Endothelial cell of umbilical vein (primary cell): ENCODE measurements around the gene CCNG1. TPM values are rescaled to one million over a fixed set of nuclear protein-coding genes. Genes with fewer than 3 reads are reported as not detected.

ENCODE experiments used
- BruUV-seq: library from RNA; stranded (reverse); fragments of 400-500 nt; replicated peaks from 2 replicates; lab custom pipeline; 2021; lab: Mats Ljungman, UMichigan
- CTCF ChIA-PET: fragments of 300-600, 350-600 bp; sonication (Branson Sonifier 250); formaldehyde crosslinking; loops from one replicate; lab custom pipeline; 2021; ENCODE audit warnings: antibody characterized with exemption, inconsistent platforms; lab: Charles Lee
- POLR2A ChIA-PET: fragments of 300-600, 350-600 bp; sonication (Branson Sonifier 250); formaldehyde crosslinking; loops from one replicate; lab custom pipeline; 2021; ENCODE audit warnings: antibody characterized with exemption, inconsistent platforms; lab: Charles Lee
- DNase-seq: peaks from one replicate; pipeline ENCODE4 v3.0.0-alpha.2; 2011; ENCODE audit warnings: low read depth, low spot score
- FAIRE-seq: peaks from 2 replicates; lab custom pipeline; 2011; peaks lifted over from hg19 to GRCh38; lab: Jason Lieb, UNC
- H2AFZ ChIP-seq: 2 replicates; pipeline ENCODE4 v1.6.0; 2012; ENCODE audit warnings: low read depth, low read length, control low read depth, inconsistent platforms
- H3K27ac ChIP-seq: 2 replicates; pipeline ENCODE4 v1.5.1; 2011; ENCODE audit warnings: low read depth, mild to moderate bottlenecking, control low read depth, low read length, moderate library complexity; ENCODE audit not compliant: insufficient read depth
- H3K27me3 ChIP-seq, 2 experiments: 2 replicates each; pipeline versions ENCODE4 v1.6.0 to v1.6.1; 2011; ENCODE audit warnings: low read length in 2 of 2, mixed read lengths in 1 of 2; ENCODE audit not compliant: control insufficient read depth in 2 of 2, insufficient read depth in 2 of 2
- H3K36me3 ChIP-seq, 2 experiments: 2 replicates in 1 of 2; 3 replicates in 1 of 2; pipeline ENCODE4 v1.5.1; 2011; ENCODE audit warnings: low read length in 2 of 2, mild to moderate bottlenecking in 1 of 2, moderate library complexity in 1 of 2; ENCODE audit not compliant: control insufficient read depth in 2 of 2, insufficient read depth in 2 of 2; ENCODE audit errors: extremely low read depth in 1 of 2
- H3K4me1 ChIP-seq: 3 replicates; pipeline ENCODE4 v1.5.1; 2011; ENCODE audit warnings: mild to moderate bottlenecking, low read length; ENCODE audit not compliant: control insufficient read depth, insufficient read depth; ENCODE audit errors: extremely low read depth
- H3K4me2 ChIP-seq: 2 replicates; pipeline ENCODE4 v1.6.1; 2011; ENCODE audit warnings: low read length, control low read depth, mixed read lengths; ENCODE audit not compliant: insufficient read depth
- H3K4me3 ChIP-seq, 3 experiments: fragments of 200-600 bp in 1 of 3; sonication (generic), shearing (Covaris generic) in 1 of 3; replicated peaks in 1 of 3; 2 replicates each; pipeline ENCODE4 v1.5.1; 2011 to 2016; ENCODE audit warnings: control low read depth in 3 of 3, low read length in 3 of 3, mild to moderate bottlenecking in 2 of 3, inconsistent platforms in 1 of 3, low read depth in 1 of 3, moderate library complexity in 1 of 3; ENCODE audit not compliant: insufficient read depth in 1 of 3
- H3K79me2 ChIP-seq: 2 replicates; pipeline ENCODE4 v1.6.0; 2012; ENCODE audit warnings: low read length, inconsistent platforms; ENCODE audit not compliant: control insufficient read depth, insufficient read depth
- H3K9ac ChIP-seq: replicated peaks from 2 replicates; pipeline ENCODE3; 2011; ENCODE audit warnings: low read length, control low read depth; ENCODE audit not compliant: insufficient read depth; ENCODE audit errors: extremely low read depth
- H3K9me1 ChIP-seq: replicated peaks from 3 replicates; pipeline ENCODE4 v1.6.0; 2011; ENCODE audit warnings: mild to moderate bottlenecking, low read length; ENCODE audit not compliant: control insufficient read depth, insufficient read depth; ENCODE audit errors: extremely low read depth
- H3K9me3 ChIP-seq: replicated peaks from 2 replicates; pipeline ENCODE4 v1.5.1; 2012; ENCODE audit warnings: low read length, inconsistent platforms; ENCODE audit not compliant: control insufficient read depth, insufficient read depth
- H4K20me1 ChIP-seq: replicated peaks from 2 replicates; pipeline ENCODE3; 2011; ENCODE audit warnings: mild to moderate bottlenecking, low read length; ENCODE audit not compliant: control insufficient read depth, insufficient read depth; ENCODE audit errors: extremely low read depth
- CTCF ChIP-seq, 2 donors: IDR thresholded peaks; 1 replicate in 1 of 2; 2 replicates in 1 of 2; pipeline ENCODE4 v1.5.1; 2011; ENCODE audit warnings: low read length in 2 of 2, mild to moderate bottlenecking in 2 of 2, moderate library complexity in 2 of 2, control low read depth in 1 of 2, inconsistent platforms in 1 of 2, low read depth in 1 of 2; ENCODE audit not compliant: insufficient read depth in 1 of 2; ENCODE audit errors: extremely low read depth in 1 of 2
- EZH2 ChIP-seq: IDR thresholded peaks from 2 replicates; pipeline ENCODE4 v1.6.1; 2012; ENCODE audit warnings: borderline replicate concordance, low read depth, mild to moderate bottlenecking, moderate library complexity, low read length, inconsistent platforms; ENCODE audit not compliant: severe bottlenecking
- FOS ChIP-seq: IDR thresholded peaks from 2 replicates; pipeline ENCODE4 v1.6.1; 2011; ENCODE audit warnings: mild to moderate bottlenecking, low read length, moderate library complexity, borderline replicate concordance; ENCODE audit not compliant: insufficient read depth
- GATA2 ChIP-seq: IDR thresholded peaks from 2 replicates; pipeline ENCODE4 v1.7.0; 2011; ENCODE audit warnings: low read depth, mild to moderate bottlenecking, moderate library complexity, mixed read lengths, low read length; ENCODE audit not compliant: insufficient read length, insufficient read depth
- MYC ChIP-seq: IDR thresholded peaks from one replicate; pipeline ENCODE4 v1.6.1; 2011; ENCODE audit warnings: mild to moderate bottlenecking, low read depth, low read length
- POLR2A ChIP-seq: IDR thresholded peaks from 2 replicates; pipeline ENCODE4 v1.6.1; 2012; ENCODE audit warnings: low read depth, mild to moderate bottlenecking, control low read depth, low read length
- POLR2AphosphoS5 ChIP-seq: IDR thresholded peaks from 2 replicates; pipeline ENCODE4 v1.6.1; 2012; ENCODE audit warnings: low read depth, mild to moderate bottlenecking, control low read depth, low read length, moderate library complexity; ENCODE audit not compliant: insufficient read depth
- dilution Hi-C: fragments of 300-500 bp; cut with MboI; formaldehyde crosslinking; loops from one replicate; pipeline ENCODE4 v1.15.0; 2019; ENCODE audit warnings: low sequenced_read_pairs; ENCODE audit not compliant: extremely low pct_ligation_motif_present
- intact Hi-C: fragments of 100-400 bp; cut with micrococcal nuclease; formaldehyde crosslinking; loops from one replicate; pipeline ENCODE4 v1.10.0; 2022
- polyA plus RNA-seq, 4 experiments: library from polyadenylated mRNA; depleted of rRNA in 3 of 4; stranded (reverse) in 3 of 4; unstranded in 1 of 4; fragments of >200 nt; gene quantifications; 2 replicates each; pipeline versions ENCODE4 v1.2.1 to v1.2.3, GENCODE V29; 2011 to 2012; ENCODE audit warnings: missing spikeins in 1 of 4
- total RNA-seq: library from RNA; stranded (reverse); gene quantifications from 2 replicates; pipeline ENCODE4 v1.2.3, GENCODE V29; 2021

CCNG1 gene
- total and polyA plus RNA-seq, 2 donors (not counting 3 experiments of a cell fraction or from before 2014, with no cell fraction given): 47.2 to 186 TPM

- Histone ChIP-seq H3K9me1 (no peaks in the 10 kb centered on the region), H3K9me3 (no peaks in the 10 kb centered on the region), H3K27ac (no peak overlapping the region), H3K27me3 (peaks cover 2% of the 10 kb centered on the region in 2 experiments), H3K4me1 (no peaks in the 10 kb centered on the region), H4K20me1 (no peaks in the 10 kb centered on the region), H3K4me2 (no peak overlapping the region), H3K79me2 (no peaks in the 10 kb centered on the region), H2AFZ (no peak overlapping the region), H3K4me3 (no peak overlapping the region), H3K9ac (no peak overlapping the region), H3K36me3 (no peaks in the 10 kb centered on the region)
- dilution Hi-C loops (no loop called here), intact Hi-C loops (no loop called here)
- BruUV-seq: no TSS peak
- FAIRE-seq: no peak
- TF ChIP-seq CTCF (IDR thresholded peaks at IDR 0.05; ENCODE audit: extremely low read depth in 1 of 2, insufficient read depth in 1 of 2, low read depth in 1 of 2, low read length in 2 of 2) (no peak), MYC (no peak), POLR2A (no peak), FOS (no peak), EZH2 (no peak), GATA2 (no peak), POLR2AphosphoS5 (no peak)
- DNase-seq: no peak
- CTCF ChIA-PET: interaction anchor here (2.3 kb wide), 1 partner anchor 8 kb away, joined by 14 read pairs; no protein-coding TSS in a partner anchor
- POLR2A ChIA-PET: no interaction called here
Measured at GRCh38 chr5:163401271-163401670, 36.1 kb upstream of the CCNG1 start.
